DMS153 (cell line): ENCODE measurements around the gene SMIM45.

ENCODE experiments used
- DNase-seq: peaks from one replicate; lab custom pipeline; 2025; lab: John Stamatoyannopoulos, UW

SMIM45 gene

GRCh38 chr22:41915786-41916493 lies 36.0 kb upstream of the SMIM45 start:
- DNase-seq = no peak

DNA sequence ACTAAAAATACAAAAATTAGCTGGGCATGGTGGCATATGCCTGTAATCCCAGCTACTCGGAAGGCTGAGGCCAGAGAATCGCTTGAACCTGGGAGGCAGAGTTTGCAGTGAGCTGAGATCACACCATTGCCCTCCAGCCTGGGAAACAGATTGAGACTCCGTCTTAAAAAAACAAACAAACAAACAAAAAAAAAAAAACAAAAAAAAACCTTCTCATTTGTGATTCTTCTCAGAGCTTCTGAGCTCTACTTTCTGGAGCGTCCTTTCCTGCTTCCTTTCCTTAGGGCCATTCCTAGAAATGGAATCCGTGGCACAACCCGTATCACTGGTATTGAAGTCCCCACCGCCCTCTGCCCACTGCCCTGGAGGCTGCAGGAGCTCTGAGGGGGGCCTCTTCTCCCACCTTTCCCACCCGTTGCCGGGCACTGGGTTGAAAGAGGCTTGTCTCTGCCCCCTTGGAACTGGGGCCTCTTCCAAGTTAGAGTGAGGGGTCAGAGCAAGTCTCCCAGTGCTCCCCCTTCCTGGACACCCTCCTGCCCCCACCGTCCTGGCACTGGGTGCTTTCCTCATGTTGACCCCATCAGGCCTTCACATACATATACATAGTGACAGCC lies 35.1 kb upstream of the SMIM45 start:
- no peak for DNase-seq

GRCh38 chr22:41917375-41917902 lies 34.5 kb upstream of the SMIM45 start:
- DNase-seq = peak; percentile 37

- peak; percentile 20 for DNase-seq
Observed at GRCh38 chr22:41917903-41918791, 33.8 kb upstream of the SMIM45 start.

- no peak for DNase-seq
Observed at GRCh38 chr22:41919357-41920224, 32.4 kb upstream of the SMIM45 start.

- no peak for DNase-seq
Observed at GRCh38 chr22:41920271-41920976, 31.5 kb upstream of the SMIM45 start.

DNA sequence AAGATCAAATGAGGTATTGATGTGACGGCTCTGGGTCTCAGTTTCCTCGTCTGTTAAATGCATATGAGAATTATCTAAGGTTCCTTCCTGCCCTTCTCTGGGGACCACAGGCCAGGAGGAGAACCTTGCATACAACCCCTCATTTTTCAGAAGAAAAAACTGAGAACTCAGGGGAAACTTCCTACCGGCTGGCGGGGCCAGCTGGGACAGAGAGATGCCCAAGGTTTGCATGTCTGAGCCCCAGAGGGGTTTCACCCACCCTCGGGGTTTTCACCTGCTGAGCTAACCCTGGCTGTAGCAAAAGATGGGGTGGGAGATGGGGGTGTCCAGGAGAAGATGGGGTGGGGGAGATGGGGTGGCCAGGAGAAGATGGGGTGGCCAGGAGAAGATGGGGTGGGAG lies 29.6 kb upstream of the SMIM45 start:
- no peak for DNase-seq

- no peak for DNase-seq
Observed at GRCh38 chr22:41922940-41923594, 28.9 kb upstream of the SMIM45 start.

DNA sequence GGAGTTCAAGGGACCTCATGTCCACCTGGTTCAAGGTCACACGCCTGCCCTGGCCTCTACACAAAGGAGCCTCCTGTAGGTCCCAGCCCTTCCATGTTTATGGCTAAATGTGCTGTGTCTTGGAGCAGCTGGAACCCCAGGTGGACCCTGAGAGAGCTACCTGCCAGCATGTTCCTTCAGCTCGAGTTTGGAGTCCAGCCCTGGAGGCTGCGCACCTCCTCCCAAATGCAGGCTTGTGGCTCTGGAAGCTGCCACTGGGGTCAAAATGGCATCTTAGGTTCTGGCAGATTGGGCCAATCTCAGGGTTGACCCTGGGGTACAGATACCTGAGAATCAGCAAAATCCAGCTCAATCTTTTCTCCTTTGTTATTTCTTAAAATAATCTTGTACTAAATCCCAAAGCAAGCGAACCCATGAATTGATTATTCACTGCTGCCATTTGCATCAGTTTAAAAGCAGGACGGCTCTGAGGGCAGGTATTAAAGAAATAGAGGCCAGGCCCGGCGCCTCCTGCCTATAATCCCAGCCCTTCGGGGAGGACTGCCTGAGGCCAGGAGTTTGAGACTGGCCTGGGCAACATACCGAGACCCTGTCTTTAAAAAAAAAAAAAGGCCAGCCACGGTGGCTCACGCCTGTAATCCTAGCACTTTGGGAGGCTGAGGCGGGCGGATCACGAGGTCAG lies 28.2 kb upstream of the SMIM45 start:
- DNase-seq = no peak

- no peak for DNase-seq
Observed at GRCh38 chr22:41925783-41926460, 26.0 kb upstream of the SMIM45 start.

DNA sequence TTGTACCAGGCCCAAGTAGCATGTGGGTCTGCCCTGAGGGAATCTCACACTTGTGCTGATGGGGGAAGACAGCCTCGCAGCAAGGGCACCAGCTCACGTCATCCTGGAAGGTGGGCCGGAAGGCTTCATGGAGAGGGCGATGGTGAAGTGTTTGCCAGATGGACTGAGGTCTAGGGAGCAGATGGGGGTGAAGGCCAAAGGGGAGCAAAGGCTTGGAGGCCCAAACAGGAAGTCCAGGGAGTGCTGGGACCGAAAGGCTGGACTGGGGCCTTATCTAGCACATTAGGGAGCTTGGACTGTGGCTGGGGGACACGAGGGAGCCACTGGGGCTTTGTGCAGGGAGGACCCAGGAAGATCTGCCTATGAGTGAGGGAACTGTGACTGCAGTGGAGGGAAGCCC lies 24.1 kb upstream of the SMIM45 start:
- no peak for DNase-seq

- no peak for DNase-seq
Observed at GRCh38 chr22:41928593-41929417, 23.1 kb upstream of the SMIM45 start.

- DNase-seq = peak; percentile 32
Observed at GRCh38 chr22:41929418-41929810, 22.5 kb upstream of the SMIM45 start.

DNA sequence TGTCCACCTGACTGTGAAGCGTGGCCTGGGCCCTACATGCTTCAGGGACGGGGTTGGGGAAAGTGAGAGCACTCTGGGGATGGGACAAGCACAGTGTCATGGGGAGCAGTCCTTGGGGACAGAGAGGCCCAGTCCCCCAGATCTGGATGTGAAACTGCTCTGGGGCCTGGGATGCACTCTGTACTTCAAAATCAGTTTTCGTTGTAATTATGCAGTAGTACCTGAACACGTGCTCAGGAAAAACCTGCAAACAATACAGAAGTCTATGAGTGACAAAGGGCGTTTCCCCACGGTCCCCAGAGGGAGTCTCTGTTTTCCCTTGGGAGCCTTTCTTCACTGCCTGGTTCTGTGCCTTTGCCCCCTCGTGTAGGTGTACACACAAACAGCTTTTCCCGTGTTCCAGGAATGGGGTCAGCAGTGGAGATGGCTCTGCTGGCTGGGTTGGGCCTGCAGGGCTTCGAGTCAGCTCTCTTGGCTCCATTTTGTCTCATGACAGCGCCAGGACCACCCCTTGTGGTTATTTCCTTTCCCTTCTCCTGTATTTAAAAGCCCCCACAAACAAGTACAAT lies 20.2 kb upstream of the SMIM45 start:
- no peak for DNase-seq

DNA sequence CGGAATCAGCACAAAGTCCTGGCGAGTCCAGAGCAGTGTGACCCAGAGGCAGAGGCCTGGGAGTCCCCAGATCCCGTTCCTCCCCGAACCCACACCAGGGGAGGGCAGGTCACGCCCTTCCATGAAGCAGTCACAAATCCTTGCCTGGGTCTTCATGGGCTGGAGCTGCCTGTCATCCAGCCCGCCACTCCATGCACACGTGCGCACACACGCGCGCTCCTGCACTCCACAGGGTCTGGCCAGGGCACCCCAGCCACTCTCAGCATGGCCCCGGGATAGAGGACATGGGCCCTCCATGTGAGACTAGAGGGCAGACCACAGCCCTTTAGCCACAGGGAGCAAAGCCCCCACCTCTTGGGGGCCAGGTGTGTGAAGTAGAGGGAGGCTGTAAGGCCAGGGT lies 19.6 kb upstream of the SMIM45 start:
- DNase-seq = no peak

DNA sequence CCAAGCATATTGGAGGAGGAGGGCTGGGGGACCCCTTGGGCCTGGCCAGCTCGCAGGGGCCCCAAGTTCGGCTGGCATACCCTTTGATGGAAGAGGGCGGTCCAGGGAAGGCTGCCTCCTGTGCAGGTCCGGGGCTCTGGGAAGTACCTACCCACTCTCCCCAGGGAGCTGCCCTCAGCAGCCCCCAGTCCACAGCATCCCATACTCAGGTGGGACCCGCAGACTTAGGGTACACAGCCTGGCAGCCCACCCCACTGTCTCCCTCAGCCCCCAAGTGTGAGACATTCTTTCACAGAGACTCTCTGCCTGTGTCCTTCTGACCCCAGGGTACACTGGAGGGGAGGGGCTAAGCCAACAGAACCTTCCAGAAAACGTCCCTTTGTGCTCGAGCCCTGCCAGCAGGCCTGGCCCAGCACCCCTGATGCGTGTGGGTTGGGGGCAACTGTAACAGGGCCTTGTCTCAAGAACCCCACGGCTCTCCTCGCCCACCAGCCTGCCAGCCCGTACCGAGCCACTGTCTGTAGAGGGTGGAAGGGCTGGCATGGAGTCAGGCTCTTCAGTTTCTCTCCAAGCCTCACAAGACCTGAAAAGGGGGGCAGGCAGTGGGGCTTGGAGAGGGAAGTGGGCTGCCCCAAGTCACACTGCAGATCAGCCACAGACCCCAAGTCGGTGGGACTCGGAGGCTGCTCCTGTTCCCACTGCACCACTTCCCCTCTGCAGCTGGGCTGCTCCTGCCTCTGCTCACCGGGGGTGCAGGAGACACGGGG lies 18.4 kb upstream of the SMIM45 start:
- no peak for DNase-seq

GRCh38 chr22:41934284-41935014 lies 17.5 kb upstream of the SMIM45 start:
- no peak for DNase-seq
